Fibroblast of mammary gland (primary cell): ENCODE measurements around the gene DYNLRB1.

ENCODE experiments used
- DNase-seq: peaks from one replicate; pipeline ENCODE4 v3.0.0-alpha.2; 2010; ENCODE audit warnings: low read depth
- H3K4me3 ChIP-seq: 2 replicates; pipeline ENCODE4 v1.5.1; 2011; ENCODE audit warnings: low read depth, mild to moderate bottlenecking, low read length, moderate library complexity; ENCODE audit not compliant: control insufficient read depth
- TF ChIP-seq, protein P1 (sequence below): conservative IDR thresholded peaks from 2 replicates; pipeline ENCODE4 v1.5.1; 2011; ENCODE audit warnings: low read depth, low read length, inconsistent platforms; ENCODE audit not compliant: control insufficient read depth, insufficient read depth

Gene DYNLRB1

DNA sequence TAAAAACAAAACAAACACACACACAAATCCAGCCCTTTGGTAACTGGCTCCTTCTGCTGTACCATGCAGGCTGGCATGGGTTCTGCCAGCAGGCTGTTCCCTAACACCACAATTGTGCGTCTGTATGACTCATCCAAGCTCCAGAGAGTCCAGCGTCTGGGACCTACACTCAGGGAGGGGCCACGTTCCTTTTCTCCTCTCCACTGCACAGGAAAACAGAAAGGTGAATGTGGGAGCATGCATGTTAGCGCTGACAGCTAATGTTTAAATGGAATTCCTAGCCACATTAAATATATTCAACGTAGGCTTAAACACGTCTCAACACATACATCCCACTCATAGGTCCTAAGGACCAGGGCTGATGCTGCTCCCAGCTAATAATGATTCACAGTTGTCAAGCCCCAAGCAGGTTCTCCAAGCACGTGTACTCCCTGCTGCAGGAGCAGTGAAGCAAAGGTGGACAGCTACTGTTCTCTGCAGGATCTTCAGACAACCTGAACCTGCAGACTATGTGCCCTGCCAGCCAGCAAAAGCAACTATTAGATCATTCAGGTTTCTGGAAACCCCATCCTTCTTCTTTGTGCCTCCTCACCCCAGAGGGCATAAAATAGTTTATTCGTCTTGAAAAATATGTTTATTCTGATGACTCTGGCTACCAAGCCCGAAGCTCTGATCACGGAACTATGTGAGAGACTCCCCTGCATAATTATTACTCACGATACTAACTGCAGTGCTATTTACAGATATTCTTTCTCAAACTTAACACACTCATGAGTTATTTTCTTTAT, 63.2 kb downstream of the DYNLRB1 start:
- no peak overlapping the region for H3K4me3 ChIP-seq
- peak; percentile 83 for DNase-seq

DNA sequence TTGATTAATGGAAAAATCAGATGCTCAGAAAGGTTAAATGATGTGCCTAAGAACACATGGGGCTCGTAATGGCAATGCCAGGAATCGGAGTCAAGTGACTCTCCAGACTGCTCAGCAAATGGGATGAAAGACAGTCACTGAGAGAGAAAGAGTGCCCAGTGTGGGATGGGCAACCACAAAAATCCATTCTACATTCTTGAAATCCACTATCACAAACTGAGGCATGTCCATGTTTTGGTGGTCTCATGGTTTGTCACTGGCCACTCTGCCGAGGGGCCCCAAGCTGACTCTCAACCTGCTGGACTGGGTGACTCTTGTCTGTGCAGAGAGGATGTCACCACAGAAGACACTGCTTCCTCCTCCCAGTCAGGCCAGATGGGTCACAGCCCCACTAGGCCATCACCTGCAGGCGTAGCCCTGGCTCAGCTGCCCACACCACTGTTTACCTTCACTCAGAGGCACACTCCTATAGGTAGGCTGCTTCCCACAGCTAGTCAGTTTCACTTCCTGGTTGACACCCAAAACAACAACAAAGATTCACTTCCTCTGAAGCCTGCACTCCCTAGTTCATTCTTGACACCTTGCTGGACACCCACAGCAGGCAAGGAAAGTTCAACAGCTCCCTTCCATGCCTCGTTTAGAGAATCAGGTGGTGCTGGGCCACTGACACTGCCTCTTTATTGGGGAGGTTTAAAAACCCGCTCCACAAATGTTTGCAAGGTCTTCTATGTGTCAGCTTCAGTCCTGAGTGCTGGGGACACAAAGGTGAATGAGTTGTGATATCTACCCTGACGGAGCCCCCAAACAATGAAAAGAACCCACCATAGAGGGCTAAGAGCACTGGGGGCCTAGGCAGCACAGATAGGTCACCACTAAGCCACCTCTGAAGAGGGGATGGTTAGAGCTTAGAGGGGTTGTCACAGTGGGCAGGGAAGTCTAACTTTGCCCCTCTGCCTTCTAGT, 64.0 kb downstream of the DYNLRB1 start:
- TF ChIP-seq, protein P1, sequence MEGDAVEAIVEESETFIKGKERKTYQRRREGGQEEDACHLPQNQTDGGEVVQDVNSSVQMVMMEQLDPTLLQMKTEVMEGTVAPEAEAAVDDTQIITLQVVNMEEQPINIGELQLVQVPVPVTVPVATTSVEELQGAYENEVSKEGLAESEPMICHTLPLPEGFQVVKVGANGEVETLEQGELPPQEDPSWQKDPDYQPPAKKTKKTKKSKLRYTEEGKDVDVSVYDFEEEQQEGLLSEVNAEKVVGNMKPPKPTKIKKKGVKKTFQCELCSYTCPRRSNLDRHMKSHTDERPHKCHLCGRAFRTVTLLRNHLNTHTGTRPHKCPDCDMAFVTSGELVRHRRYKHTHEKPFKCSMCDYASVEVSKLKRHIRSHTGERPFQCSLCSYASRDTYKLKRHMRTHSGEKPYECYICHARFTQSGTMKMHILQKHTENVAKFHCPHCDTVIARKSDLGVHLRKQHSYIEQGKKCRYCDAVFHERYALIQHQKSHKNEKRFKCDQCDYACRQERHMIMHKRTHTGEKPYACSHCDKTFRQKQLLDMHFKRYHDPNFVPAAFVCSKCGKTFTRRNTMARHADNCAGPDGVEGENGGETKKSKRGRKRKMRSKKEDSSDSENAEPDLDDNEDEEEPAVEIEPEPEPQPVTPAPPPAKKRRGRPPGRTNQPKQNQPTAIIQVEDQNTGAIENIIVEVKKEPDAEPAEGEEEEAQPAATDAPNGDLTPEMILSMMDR: no peak
- DNase-seq: no peak
- no peak overlapping the region for H3K4me3 ChIP-seq

More for the DNA sequence above, 63.2 kb downstream of the DYNLRB1 start:
- TF ChIP-seq, protein P1: peak; percentile 84

DNA sequence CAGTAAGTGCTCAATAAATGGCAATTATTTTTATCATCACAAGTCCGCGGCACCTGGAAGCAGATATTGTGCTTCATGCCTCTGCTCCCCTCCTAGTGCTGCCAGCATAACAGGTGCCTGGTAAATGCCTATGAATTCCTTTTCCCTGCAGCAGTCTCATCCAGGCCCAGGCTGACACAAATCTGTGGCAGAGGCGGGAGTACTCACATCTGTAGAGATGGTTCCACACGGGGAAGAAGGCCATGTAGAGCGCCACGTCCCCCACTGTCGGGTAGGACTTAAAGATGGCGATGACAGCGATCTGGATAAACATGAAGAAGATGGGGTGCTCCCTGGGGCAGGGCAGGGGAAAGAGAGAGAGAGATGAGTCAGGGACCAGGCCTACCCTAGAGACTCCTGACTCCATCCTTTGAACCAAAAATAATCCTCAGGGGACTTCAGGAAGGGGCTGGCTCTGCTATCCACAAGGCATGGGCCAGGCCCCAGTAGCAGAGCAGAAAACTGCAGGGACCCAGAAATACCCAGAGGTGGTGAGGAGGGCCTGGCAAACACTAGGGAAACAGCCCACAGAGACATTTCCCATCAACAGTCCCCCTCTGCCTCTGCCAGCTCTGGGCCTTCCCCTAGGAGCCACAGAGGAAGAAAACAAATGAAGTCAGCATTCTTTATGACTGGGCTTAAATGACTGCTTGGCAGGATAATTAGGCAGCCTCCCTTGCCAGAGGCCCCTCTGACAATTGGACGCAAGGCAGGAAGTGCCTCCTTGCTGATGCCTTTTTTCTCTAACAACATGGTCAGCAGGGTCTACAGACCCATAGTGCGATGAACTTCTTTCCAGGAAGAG, 65.3 kb downstream of the DYNLRB1 start:
- no peak overlapping the region for H3K4me3 ChIP-seq
- TF ChIP-seq, protein P1: no peak
- peak; percentile 61 for DNase-seq

DNA sequence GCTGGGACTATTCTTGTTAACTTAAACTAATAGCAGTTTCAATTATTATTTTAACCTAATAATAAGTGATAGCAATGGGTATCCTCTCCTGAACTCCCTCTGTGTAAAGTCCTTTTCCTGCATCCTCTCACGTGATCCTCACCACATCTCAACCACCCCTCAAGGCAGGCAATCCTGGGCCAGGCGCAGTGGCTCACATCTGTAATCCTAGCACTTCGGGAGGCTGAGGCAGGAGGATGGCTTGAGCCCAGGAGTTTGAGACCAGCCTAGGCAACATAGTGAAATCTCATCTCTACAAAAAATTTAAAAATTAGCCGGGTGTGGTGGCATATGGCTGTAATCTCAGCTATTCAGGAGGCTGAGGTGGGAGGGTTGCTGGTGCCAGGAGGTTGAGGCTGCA, 66.0 kb downstream of the DYNLRB1 start:
- H3K4me3 ChIP-seq: no peak overlapping the region
- TF ChIP-seq, protein P1: no peak
- DNase-seq: no peak

DNA sequence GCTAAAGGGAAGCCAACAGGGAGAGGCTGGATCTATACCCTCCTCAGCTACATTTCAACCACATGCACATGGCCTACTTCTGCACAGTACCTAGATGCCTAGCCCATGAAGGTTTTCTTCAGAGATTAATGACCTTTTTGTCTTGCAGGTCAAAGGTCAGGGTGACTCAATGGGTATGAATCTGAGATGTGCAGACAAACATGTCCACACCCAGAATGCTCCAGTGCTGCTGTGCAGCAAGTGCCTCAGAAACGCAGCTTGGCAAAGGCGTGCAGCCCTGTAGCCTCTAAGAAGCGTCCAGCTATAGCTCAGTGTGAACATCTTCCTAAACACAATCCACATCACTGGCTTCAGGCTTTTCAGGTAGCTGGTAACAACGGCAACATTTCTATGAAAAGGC, 66.7 kb downstream of the DYNLRB1 start:
- DNase-seq: peak; percentile 37
- H3K4me3 ChIP-seq: no peak overlapping the region
- TF ChIP-seq, protein P1: no peak

DNA sequence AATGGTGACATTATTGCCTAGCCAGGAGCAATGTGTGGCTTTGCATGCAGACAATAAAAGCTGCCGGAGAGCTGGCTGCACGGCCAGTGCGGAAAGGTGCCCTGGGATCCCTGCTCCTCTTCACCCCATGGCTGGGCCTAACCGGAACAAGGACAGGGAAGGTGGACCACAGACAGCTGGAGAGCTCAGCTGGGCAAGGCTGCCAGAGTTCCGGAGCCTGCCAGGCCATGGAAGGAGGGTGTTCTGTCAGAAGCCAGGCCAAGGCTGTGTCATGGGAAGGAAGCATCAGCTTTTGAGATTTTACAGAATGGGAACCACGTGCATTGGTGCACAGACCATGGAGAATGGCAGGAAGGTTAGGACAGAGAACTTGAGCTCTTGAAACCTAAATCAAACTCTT, 67.3 kb downstream of the DYNLRB1 start:
- TF ChIP-seq, protein P1: no peak
- DNase-seq: no peak
- H3K4me3 ChIP-seq: no peak overlapping the region
